Measurements from ENCODE around the gene ROGDI. TPM values are rescaled to one million over a fixed set of nuclear protein-coding genes. Genes with fewer than 3 reads are reported as not detected.

ROGDI gene
- total and polyA plus RNA-seq, 2 of the 13 experiments (the other 11 are each of a cell fraction or from before 2014, with no cell fraction given) = 19.2 to 42.1 TPM

DNA sequence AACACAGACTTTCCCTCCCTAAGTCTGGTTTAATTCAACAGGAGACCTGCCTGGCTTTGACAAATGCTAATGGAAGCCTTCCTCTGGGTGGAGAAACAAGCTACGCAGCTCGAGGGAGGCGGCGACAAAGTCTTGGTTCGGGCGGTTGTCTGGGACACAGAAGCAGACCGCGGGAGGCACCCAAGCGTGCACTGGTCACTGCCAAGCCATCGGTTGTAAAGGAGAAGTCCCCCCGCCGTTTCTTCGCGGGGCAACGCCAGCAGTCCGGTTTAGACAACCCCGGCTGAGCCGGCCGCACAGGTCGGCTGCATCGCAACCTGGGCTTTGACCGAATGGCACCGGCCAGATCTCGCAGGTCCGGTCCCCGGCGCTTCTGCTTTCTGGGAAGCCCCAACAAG lies 44.1 kb upstream of the ROGDI start (continued):
- TF ChIP-seq, protein P1, sequence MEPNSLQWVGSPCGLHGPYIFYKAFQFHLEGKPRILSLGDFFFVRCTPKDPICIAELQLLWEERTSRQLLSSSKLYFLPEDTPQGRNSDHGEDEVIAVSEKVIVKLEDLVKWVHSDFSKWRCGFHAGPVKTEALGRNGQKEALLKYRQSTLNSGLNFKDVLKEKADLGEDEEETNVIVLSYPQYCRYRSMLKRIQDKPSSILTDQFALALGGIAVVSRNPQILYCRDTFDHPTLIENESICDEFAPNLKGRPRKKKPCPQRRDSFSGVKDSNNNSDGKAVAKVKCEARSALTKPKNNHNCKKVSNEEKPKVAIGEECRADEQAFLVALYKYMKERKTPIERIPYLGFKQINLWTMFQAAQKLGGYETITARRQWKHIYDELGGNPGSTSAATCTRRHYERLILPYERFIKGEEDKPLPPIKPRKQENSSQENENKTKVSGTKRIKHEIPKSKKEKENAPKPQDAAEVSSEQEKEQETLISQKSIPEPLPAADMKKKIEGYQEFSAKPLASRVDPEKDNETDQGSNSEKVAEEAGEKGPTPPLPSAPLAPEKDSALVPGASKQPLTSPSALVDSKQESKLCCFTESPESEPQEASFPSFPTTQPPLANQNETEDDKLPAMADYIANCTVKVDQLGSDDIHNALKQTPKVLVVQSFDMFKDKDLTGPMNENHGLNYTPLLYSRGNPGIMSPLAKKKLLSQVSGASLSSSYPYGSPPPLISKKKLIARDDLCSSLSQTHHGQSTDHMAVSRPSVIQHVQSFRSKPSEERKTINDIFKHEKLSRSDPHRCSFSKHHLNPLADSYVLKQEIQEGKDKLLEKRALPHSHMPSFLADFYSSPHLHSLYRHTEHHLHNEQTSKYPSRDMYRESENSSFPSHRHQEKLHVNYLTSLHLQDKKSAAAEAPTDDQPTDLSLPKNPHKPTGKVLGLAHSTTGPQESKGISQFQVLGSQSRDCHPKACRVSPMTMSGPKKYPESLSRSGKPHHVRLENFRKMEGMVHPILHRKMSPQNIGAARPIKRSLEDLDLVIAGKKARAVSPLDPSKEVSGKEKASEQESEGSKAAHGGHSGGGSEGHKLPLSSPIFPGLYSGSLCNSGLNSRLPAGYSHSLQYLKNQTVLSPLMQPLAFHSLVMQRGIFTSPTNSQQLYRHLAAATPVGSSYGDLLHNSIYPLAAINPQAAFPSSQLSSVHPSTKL (CRISPR knock-in tag; IDR thresholded peaks at IDR 0.05) = no peak
- TF ChIP-seq ZNF460 (CRISPR knock-in tag; IDR thresholded peaks at IDR 0.05; ENCODE audit: borderline replicate concordance) = no peak
- TF ChIP-seq SIX4 (CRISPR knock-in tag; IDR thresholded peaks at IDR 0.05) = no peak
- TF ChIP-seq, protein P2, sequence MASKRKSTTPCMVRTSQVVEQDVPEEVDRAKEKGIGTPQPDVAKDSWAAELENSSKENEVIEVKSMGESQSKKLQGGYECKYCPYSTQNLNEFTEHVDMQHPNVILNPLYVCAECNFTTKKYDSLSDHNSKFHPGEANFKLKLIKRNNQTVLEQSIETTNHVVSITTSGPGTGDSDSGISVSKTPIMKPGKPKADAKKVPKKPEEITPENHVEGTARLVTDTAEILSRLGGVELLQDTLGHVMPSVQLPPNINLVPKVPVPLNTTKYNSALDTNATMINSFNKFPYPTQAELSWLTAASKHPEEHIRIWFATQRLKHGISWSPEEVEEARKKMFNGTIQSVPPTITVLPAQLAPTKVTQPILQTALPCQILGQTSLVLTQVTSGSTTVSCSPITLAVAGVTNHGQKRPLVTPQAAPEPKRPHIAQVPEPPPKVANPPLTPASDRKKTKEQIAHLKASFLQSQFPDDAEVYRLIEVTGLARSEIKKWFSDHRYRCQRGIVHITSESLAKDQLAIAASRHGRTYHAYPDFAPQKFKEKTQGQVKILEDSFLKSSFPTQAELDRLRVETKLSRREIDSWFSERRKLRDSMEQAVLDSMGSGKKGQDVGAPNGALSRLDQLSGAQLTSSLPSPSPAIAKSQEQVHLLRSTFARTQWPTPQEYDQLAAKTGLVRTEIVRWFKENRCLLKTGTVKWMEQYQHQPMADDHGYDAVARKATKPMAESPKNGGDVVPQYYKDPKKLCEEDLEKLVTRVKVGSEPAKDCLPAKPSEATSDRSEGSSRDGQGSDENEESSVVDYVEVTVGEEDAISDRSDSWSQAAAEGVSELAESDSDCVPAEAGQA (IDR thresholded peaks at IDR 0.05; ENCODE audit: low read depth) = no peak
- TF ChIP-seq, protein P2 (CRISPR knock-in tag; IDR thresholded peaks at IDR 0.05; ENCODE audit: borderline replicate concordance) = no peak
- no peak for TF ChIP-seq AGO1 (IDR thresholded peaks at IDR 0.05; ENCODE audit: low read depth, low read length, poor library complexity, severe bottlenecking)
- no peak for TF ChIP-seq HNF4A (CRISPR knock-in tag; IDR thresholded peaks at IDR 0.05)
- TF ChIP-seq IRX3 (CRISPR knock-in tag; IDR thresholded peaks at IDR 0.05; ENCODE audit: borderline replicate concordance, low read depth) = no peak
- TF ChIP-seq HNRNPLL (IDR thresholded peaks at IDR 0.05; ENCODE audit: low read depth, low read length, poor library complexity, severe bottlenecking) = no peak
- no peak for TF ChIP-seq NCOA1 (CRISPR knock-in tag; IDR thresholded peaks at IDR 0.05)
- TF ChIP-seq PCBP2 (optimal IDR thresholded peaks at IDR 0.05; ENCODE audit: low read depth, low read length, poor library complexity, severe bottlenecking) = no peak
- TF ChIP-seq, protein P3, sequence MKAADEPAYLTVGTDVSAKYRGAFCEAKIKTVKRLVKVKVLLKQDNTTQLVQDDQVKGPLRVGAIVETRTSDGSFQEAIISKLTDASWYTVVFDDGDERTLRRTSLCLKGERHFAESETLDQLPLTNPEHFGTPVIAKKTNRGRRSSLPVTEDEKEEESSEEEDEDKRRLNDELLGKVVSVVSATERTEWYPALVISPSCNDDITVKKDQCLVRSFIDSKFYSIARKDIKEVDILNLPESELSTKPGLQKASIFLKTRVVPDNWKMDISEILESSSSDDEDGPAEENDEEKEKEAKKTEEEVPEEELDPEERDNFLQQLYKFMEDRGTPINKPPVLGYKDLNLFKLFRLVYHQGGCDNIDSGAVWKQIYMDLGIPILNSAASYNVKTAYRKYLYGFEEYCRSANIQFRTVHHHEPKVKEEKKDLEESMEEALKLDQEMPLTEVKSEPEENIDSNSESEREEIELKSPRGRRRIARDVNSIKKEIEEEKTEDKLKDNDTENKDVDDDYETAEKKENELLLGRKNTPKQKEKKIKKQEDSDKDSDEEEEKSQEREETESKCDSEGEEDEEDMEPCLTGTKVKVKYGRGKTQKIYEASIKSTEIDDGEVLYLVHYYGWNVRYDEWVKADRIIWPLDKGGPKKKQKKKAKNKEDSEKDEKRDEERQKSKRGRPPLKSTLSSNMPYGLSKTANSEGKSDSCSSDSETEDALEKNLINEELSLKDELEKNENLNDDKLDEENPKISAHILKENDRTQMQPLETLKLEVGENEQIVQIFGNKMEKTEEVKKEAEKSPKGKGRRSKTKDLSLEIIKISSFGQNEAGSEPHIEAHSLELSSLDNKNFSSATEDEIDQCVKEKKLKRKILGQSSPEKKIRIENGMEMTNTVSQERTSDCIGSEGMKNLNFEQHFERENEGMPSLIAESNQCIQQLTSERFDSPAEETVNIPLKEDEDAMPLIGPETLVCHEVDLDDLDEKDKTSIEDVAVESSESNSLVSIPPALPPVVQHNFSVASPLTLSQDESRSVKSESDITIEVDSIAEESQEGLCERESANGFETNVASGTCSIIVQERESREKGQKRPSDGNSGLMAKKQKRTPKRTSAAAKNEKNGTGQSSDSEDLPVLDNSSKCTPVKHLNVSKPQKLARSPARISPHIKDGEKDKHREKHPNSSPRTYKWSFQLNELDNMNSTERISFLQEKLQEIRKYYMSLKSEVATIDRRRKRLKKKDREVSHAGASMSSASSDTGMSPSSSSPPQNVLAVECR (CRISPR knock-in tag; IDR thresholded peaks at IDR 0.05; ENCODE audit: borderline replicate concordance) = no peak
- no peak for TF ChIP-seq LCORL (IDR thresholded peaks at IDR 0.05)
- 0 out of 2 replicates have a peak, but pooled peaks have one; percentile 8 for TF ChIP-seq LCORL (CRISPR knock-in tag; IDR thresholded peaks at IDR 0.05)
- TF ChIP-seq ZNF790 (CRISPR knock-in tag; IDR thresholded peaks at IDR 0.05; ENCODE audit: borderline replicate concordance) = no peak
- peak; percentile 79 for TF ChIP-seq ZFP82 (CRISPR knock-in tag; IDR thresholded peaks at IDR 0.05; ENCODE audit: borderline replicate concordance)
- TF ChIP-seq POLR2A (IDR thresholded peaks at IDR 0.05; ENCODE audit: insufficient read depth in 1 of 2, low read depth in 2 of 2, low read length in 2 of 2) = peak; percentile 55 to 67
